Measurements from ENCODE around the gene WIZ. TPM values are rescaled to one million over a fixed set of nuclear protein-coding genes. Genes with fewer than 3 reads are reported as not detected.
"Not testable (repeated sequence)": the region's sequence is repeated elsewhere in the genome, so short reads cannot be mapped to it uniquely, and the experiment has no call there.

Gene WIZ
- total RNA-seq, 2 donors from 2014 or later = 13.4 to 14.8 TPM

- H3K4me1 Mint-ChIP-seq (ENCODE audit: low read depth) = peaks cover 49% of the 10 kb centered on the region
- peak overlapping the region; percentile 91 to 98 for H3K4me3 Mint-ChIP-seq
- no peaks in the 10 kb centered on the region for H3K9me3 Mint-ChIP-seq
- ATAC-seq (replicated peaks in 1 of 2) = no peak
- H3K36me3 Mint-ChIP-seq (ENCODE audit: insufficient read depth in 2 of 2) = peaks cover 13 to 19% of the 10 kb centered on the region in 2 donors
- DNase-seq = no peak
- H3K27ac Mint-ChIP-seq = peak overlapping the region; percentile 97
- H3K27me3 Mint-ChIP-seq (ENCODE audit: low read depth) = no peaks in the 10 kb centered on the region
Observed at GRCh38 chr19:15418231-15418578, 31.6 kb downstream of the WIZ start.

DNA sequence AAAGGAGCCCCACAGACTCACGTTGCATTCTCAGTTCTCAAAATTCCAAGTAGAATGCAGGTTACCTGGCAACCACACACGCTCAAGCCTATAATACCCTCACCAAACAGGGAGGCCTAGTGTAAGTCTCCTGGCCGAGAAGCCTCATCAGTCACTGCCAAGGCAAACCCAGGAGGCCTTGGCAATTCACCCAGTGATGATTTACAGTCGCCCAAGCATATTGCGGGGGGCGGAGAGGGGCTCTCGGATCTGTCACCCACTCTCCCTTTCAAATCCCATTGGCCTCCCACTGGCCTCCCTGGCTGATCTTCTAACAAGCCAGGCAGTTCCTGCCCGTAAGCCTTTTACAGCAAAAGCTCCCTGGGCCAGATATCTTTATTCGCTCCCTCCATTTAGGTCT lies 32.1 kb downstream of the WIZ start:
- Mint-ChIP-seq H3K27me3 (ENCODE audit: low read depth) (no peaks in the 10 kb centered on the region), H3K4me1 (ENCODE audit: low read depth) (peaks cover 53% of the 10 kb centered on the region), H3K36me3 (ENCODE audit: insufficient read depth in 2 of 2) (peaks cover 8 to 15% of the 10 kb centered on the region in 2 donors), H3K9me3 (no peaks in the 10 kb centered on the region), H3K27ac (peak overlapping the region; percentile 97), H3K4me3 (peak overlapping the region; percentile 91 to 98)
- DNase-seq (no peak), ATAC-seq (replicated peaks in 1 of 2) (no peak)

- H3K4me1 Mint-ChIP-seq (ENCODE audit: low read depth) = peaks cover 58% of the 10 kb centered on the region
- H3K36me3 Mint-ChIP-seq (ENCODE audit: insufficient read depth in 2 of 2) = peaks cover 0 to 8% of the 10 kb centered on the region in 2 donors
- no peaks in the 10 kb centered on the region for H3K27me3 Mint-ChIP-seq (ENCODE audit: low read depth)
- H3K9me3 Mint-ChIP-seq = no peaks in the 10 kb centered on the region
- no peak for DNase-seq
- H3K27ac Mint-ChIP-seq = no peak overlapping the region
- no peak overlapping the region for H3K4me3 Mint-ChIP-seq
- ATAC-seq (replicated peaks in 1 of 2) = no peak
Observed at GRCh38 chr19:15412832-15413231, 36.9 kb downstream of the WIZ start.

DNA sequence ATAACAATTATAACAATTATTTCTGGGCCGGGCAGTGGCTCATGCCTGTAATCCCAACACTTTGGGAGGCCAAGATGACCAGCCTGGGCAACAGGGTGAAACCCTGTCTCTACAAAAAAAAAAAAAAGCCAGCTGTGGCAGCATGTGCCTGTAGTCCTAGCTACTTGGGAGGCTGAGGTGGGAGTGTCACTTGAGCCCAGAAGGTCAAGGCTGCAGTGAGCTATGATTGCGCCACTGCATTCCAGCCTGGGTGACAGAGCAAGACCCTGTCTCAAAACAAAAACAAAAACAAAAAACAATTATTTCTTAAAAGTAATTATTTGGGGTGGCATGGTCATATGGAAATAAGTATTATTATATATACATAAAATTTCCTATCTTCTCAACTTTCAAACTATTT lies 38.4 kb downstream of the WIZ start:
- not testable (repeated sequence) for H3K27me3 Mint-ChIP-seq (ENCODE audit: low read depth); H3K36me3 Mint-ChIP-seq (ENCODE audit: insufficient read depth in 2 of 2); H3K4me3 Mint-ChIP-seq; H3K27ac Mint-ChIP-seq; DNase-seq; ATAC-seq (replicated peaks in 1 of 2); H3K9me3 Mint-ChIP-seq
- H3K4me1 Mint-ChIP-seq (ENCODE audit: low read depth) = peaks cover 55% of the 10 kb centered on the region

GRCh38 chr19:15404780-15405211 lies 45.0 kb downstream of the WIZ start:
- DNase-seq = no peak
- peaks cover 0 to 3% of the 10 kb centered on the region in 2 donors for H3K36me3 Mint-ChIP-seq (ENCODE audit: insufficient read depth in 2 of 2)
- H3K27me3 Mint-ChIP-seq (ENCODE audit: low read depth) = no peaks in the 10 kb centered on the region
- H3K27ac Mint-ChIP-seq = peak overlapping the region; percentile 58
- no peak overlapping the region for H3K4me3 Mint-ChIP-seq
- no peaks in the 10 kb centered on the region for H3K9me3 Mint-ChIP-seq
- no peak for ATAC-seq (replicated peaks in 1 of 2)
- H3K4me1 Mint-ChIP-seq (ENCODE audit: low read depth) = peaks cover 42% of the 10 kb centered on the region

- no peak for ATAC-seq (replicated peaks in 1 of 2)
- H3K9me3 Mint-ChIP-seq = no peaks in the 10 kb centered on the region
- H3K4me1 Mint-ChIP-seq (ENCODE audit: low read depth) = peaks cover 36% of the 10 kb centered on the region
- DNase-seq = no peak
- H3K4me3 Mint-ChIP-seq = no peak overlapping the region
- peaks cover 0 to 3% of the 10 kb centered on the region in 2 donors for H3K36me3 Mint-ChIP-seq (ENCODE audit: insufficient read depth in 2 of 2)
- peak overlapping the region; percentile 7 for H3K27ac Mint-ChIP-seq
- H3K27me3 Mint-ChIP-seq (ENCODE audit: low read depth) = no peaks in the 10 kb centered on the region
Observed at GRCh38 chr19:15404097-15404779, 45.5 kb downstream of the WIZ start.

DNA sequence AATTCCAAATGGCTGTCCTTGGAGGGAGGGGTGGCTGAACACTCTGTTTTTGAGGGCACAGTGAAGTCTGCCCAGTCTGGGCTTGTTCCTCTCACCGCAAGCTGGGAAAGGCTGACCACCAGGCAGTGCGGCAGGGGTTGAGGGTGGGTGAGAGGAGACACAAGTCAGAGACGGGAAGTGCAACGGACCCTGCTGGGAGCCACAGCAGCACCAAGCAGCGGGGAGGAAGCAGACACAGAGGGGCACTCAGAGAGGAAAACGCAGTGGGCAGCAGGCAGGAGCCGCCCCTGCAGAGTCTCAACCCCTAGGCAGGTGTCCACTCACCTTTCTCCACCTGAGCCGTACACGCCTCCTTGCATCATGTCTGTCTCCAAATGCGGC lies 46.6 kb downstream of the WIZ start:
- Mint-ChIP-seq H3K27ac (no peak overlapping the region), H3K4me3 (no peak overlapping the region), H3K36me3 (ENCODE audit: insufficient read depth in 2 of 2) (peaks cover 0 to 3% of the 10 kb centered on the region in 2 donors), H3K27me3 (ENCODE audit: low read depth) (no peaks in the 10 kb centered on the region), H3K9me3 (no peaks in the 10 kb centered on the region), H3K4me1 (ENCODE audit: low read depth) (peaks cover 31% of the 10 kb centered on the region)
- ATAC-seq (replicated peaks in 1 of 2) = no peak
- DNase-seq = no peak

- ATAC-seq (replicated peaks in 1 of 2) (no peak), DNase-seq (no peak)
- H3K4me1 Mint-ChIP-seq (ENCODE audit: low read depth) = peaks cover 27% of the 10 kb centered on the region
- H3K27ac Mint-ChIP-seq = no peak overlapping the region
- no peaks in the 10 kb centered on the region for H3K27me3 Mint-ChIP-seq (ENCODE audit: low read depth)
- no peaks in the 10 kb centered on the region for H3K9me3 Mint-ChIP-seq
- peaks cover 0 to 5% of the 10 kb centered on the region in 2 donors for H3K36me3 Mint-ChIP-seq (ENCODE audit: insufficient read depth in 2 of 2)
- no peak overlapping the region for H3K4me3 Mint-ChIP-seq
Observed at GRCh38 chr19:15402411-15403150, 47.2 kb downstream of the WIZ start.

DNA sequence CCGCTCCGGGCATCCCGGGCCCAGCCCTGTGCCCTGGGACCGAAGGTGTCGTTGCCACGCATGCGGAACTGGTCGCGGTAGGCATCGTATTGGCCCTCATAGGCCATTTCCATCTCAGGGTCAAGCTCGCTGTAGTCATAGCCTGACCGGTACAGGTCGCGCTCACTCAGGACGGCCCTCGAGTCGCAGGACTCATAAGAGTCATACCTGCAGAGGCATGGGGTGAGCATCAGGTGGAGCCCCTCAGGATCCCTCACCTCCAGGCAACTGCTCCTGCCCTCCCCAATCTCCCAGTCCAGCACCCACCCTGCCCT lies 48.4 kb downstream of the WIZ start:
- peaks cover under 1 to 15% of the 10 kb centered on the region in 2 donors for H3K36me3 Mint-ChIP-seq (ENCODE audit: insufficient read depth in 2 of 2)
- H3K27me3 Mint-ChIP-seq (ENCODE audit: low read depth) = no peaks in the 10 kb centered on the region
- H3K4me3 Mint-ChIP-seq = no peak overlapping the region
- peaks cover 17% of the 10 kb centered on the region for H3K4me1 Mint-ChIP-seq (ENCODE audit: low read depth)
- ATAC-seq (replicated peaks in 1 of 2) = no peak
- no peak for DNase-seq
- no peak overlapping the region for H3K27ac Mint-ChIP-seq
- H3K9me3 Mint-ChIP-seq = no peaks in the 10 kb centered on the region

DNA sequence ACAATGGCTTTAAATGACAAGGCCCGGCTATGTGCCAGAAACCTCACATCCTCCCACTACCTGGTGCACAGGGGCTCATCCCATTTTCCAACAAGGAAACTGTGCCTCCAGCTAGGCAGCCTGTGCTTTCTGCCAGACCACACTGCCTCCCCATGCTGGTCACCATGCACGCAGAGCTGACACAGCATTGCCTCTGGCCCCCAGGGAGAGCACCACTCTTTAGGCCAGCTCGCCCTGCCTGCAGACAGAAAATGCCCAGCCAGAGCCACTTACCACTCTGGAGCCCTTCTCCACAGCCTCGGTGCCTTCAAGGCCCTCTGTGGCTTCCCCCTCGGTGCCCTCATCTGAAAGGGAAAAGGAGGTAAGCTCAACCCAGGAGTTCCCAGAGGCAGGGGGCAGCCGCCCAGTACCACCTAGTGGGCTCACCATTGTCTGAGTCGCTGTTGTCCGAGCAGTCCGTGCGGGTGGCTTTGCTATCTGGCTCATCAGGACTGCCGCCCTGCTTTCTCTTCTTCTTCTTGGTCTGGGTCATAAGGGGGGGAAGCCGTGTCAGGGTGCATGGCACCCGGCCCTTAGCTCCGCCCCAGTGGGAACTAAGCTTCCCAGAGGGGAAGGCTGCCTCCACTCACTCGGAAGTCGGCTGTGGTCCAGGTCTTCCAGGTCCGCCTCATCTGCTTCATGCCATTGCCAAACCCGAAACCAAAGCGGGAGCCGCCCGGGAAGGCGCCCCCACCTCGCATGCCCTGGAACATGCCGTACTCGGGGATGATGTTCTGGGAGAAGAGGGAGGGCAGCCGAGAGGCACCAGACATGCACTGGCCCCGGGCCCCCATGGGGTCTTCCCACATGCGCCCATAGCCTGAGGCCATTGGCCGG lies 49.0 kb downstream of the WIZ start:
- H3K27ac Mint-ChIP-seq = no peak overlapping the region
- H3K9me3 Mint-ChIP-seq = no peaks in the 10 kb centered on the region
- H3K4me1 Mint-ChIP-seq (ENCODE audit: low read depth) = peaks cover 12% of the 10 kb centered on the region
- DNase-seq (no peak), ATAC-seq (replicated peaks in 1 of 2) (no peak)
- no peak overlapping the region for H3K4me3 Mint-ChIP-seq
- H3K27me3 Mint-ChIP-seq (ENCODE audit: low read depth) = no peaks in the 10 kb centered on the region
- H3K36me3 Mint-ChIP-seq (ENCODE audit: insufficient read depth in 2 of 2) = peaks cover 2 to 19% of the 10 kb centered on the region in 2 donors

GRCh38 chr19:15399635-15400034 lies 50.1 kb downstream of the WIZ start:
- no peaks in the 10 kb centered on the region for H3K27me3 Mint-ChIP-seq (ENCODE audit: low read depth)
- no peak overlapping the region for H3K27ac Mint-ChIP-seq
- peaks cover 2 to 20% of the 10 kb centered on the region in 2 donors for H3K36me3 Mint-ChIP-seq (ENCODE audit: insufficient read depth in 2 of 2)
- no peak for ATAC-seq (replicated peaks in 1 of 2)
- H3K9me3 Mint-ChIP-seq = no peaks in the 10 kb centered on the region
- no peak overlapping the region for H3K4me3 Mint-ChIP-seq
- no peak for DNase-seq
- peaks cover 4% of the 10 kb centered on the region for H3K4me1 Mint-ChIP-seq (ENCODE audit: low read depth)

GRCh38 chr19:15399234-15399515 lies 50.6 kb downstream of the WIZ start:
- no peaks in the 10 kb centered on the region for H3K4me1 Mint-ChIP-seq (ENCODE audit: low read depth)
- ATAC-seq (replicated peaks in 1 of 2) = no peak
- no peaks in the 10 kb centered on the region for H3K27me3 Mint-ChIP-seq (ENCODE audit: low read depth)
- H3K4me3 Mint-ChIP-seq = no peak overlapping the region
- no peak for DNase-seq
- peaks cover 2 to 21% of the 10 kb centered on the region in 2 donors for H3K36me3 Mint-ChIP-seq (ENCODE audit: insufficient read depth in 2 of 2)
- no peaks in the 10 kb centered on the region for H3K9me3 Mint-ChIP-seq
- H3K27ac Mint-ChIP-seq = no peak overlapping the region

DNA sequence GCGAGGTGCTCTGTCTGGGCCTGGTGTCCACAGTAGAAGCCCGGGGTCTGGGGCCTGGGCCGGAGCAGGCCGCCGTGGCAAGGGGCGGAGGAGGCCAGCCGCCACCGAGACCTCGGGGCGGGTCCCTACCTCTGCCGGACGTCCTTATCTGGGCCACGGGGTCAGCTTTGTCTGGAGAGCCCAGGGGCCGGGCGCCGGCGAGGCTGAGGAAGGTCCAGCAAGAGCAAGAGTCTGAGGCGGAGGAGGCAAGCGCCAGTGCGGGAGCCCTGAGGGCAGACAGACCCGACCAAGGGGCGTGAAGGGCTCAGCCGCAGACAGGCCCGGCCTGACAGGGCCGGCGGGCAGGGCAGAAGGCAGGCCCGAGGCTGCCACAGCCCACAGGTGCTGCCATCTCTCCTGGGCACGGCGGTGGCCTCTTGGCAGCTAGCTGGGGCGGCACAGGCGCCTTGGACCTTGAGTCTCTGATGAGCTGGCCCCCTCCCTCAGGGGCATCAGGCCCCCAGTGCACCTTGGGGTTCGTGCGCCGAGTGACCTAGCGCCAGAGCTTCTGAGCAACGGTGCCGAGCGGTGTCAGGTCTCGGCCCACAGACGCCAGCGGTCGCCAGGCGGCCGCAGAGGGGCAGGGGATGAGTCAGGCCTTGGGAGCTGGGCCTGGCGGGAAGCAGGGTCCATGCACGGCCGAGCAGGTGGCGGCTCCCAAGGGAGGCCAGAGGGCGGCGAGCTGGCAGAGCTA lies 51.1 kb downstream of the WIZ start:
- Mint-ChIP-seq H3K4me1 (ENCODE audit: low read depth) (no peaks in the 10 kb centered on the region), H3K27me3 (ENCODE audit: low read depth) (no peaks in the 10 kb centered on the region), H3K27ac (no peak overlapping the region), H3K4me3 (no peak overlapping the region), H3K9me3 (no peaks in the 10 kb centered on the region), H3K36me3 (ENCODE audit: insufficient read depth in 2 of 2) (peaks cover 2 to 24% of the 10 kb centered on the region in 2 donors)
- no peak for DNase-seq
- no peak for ATAC-seq (replicated peaks in 1 of 2)

Measured in activated T-cell treated with anti-CD3 and anti-CD28 coated beads, Interleukin-2, amount 50 U/mL, for 72 hours (primary cell).